DND-41 (cell line): ENCODE data around the gene BLMH.

ENCODE experiments used
- ATAC-seq: fragments of 200-7000 bp; cut with Tn5 transposase; 3 replicates; pipeline ENCODE4 v1.9.1; 2021; ENCODE audit warnings: low read depth; ENCODE audit not compliant: insufficient read depth
- DNase-seq: peaks from one replicate; pipeline ENCODE4 v3.0.0-alpha.2; 2020
- H2AFZ ChIP-seq: 2 replicates; pipeline ENCODE4 v1.6.0; 2012; ENCODE audit warnings: low read depth, low read length
- H3K27ac ChIP-seq: 2 replicates; pipeline ENCODE4 v1.5.1; 2012; ENCODE audit warnings: low read length, inconsistent platforms
- H3K27me3 ChIP-seq: fragments of 200-600 bp; sonication (generic); 2 replicates; pipeline ENCODE4 v1.6.0; 2012; ENCODE audit warnings: low read length, mild to moderate bottlenecking, inconsistent platforms; ENCODE audit not compliant: insufficient read depth, poor library complexity
- H3K36me3 ChIP-seq: 2 replicates; pipeline ENCODE4 v1.5.1; 2012; ENCODE audit warnings: low read length, inconsistent platforms; ENCODE audit not compliant: insufficient read depth
- H3K4me1 ChIP-seq: 2 replicates; pipeline ENCODE4 v1.5.1; 2012; ENCODE audit warnings: mild to moderate bottlenecking, low read length; ENCODE audit not compliant: insufficient read depth
- H3K4me2 ChIP-seq: 2 replicates; pipeline ENCODE4 v1.6.0; 2012; ENCODE audit warnings: mild to moderate bottlenecking, moderate library complexity, low read length, inconsistent platforms; ENCODE audit not compliant: insufficient read depth
- H3K4me3 ChIP-seq, 2 experiments: fragments of 200-600 bp in 1 of 2; shearing (Covaris generic) in 1 of 2; 2 replicates each; pipeline ENCODE4 v1.5.1; 2012 to 2016; ENCODE audit warnings: inconsistent platforms in 2 of 2, low read length in 2 of 2, mild to moderate bottlenecking in 2 of 2, low read depth in 1 of 2, moderate library complexity in 1 of 2
- H3K79me2 ChIP-seq: 2 replicates; pipeline ENCODE4 v1.6.0; 2012; ENCODE audit warnings: low read length, inconsistent platforms; ENCODE audit not compliant: insufficient read depth
- H3K9ac ChIP-seq: 2 replicates; pipeline ENCODE4 v1.6.0; 2012; ENCODE audit warnings: low read depth, mild to moderate bottlenecking, inconsistent platforms, low read length, moderate library complexity
- H3K9me3 ChIP-seq: 2 replicates; pipeline ENCODE4 v1.5.1; 2012; ENCODE audit warnings: low read length, moderate library complexity, mild to moderate bottlenecking, inconsistent platforms; ENCODE audit not compliant: insufficient read depth, severe bottlenecking
- H4K20me1 ChIP-seq: 2 replicates; pipeline ENCODE4 v1.6.0; 2012; ENCODE audit warnings: low read length; ENCODE audit not compliant: insufficient read depth
- CTCF ChIP-seq: IDR thresholded peaks from 2 replicates; pipeline ENCODE4 v1.5.1; 2012; ENCODE audit warnings: borderline replicate concordance, low read length, moderate library complexity, mild to moderate bottlenecking; ENCODE audit not compliant: poor library complexity, severe bottlenecking; ENCODE audit errors: extremely low read depth
- EZH2 ChIP-seq: IDR thresholded peaks from 3 replicates; pipeline ENCODE4 v1.6.1; 2012; ENCODE audit warnings: borderline replicate concordance, low read depth, mild to moderate bottlenecking, moderate library complexity, low read length, inconsistent platforms; ENCODE audit not compliant: severe bottlenecking

The BLMH gene

DNA sequence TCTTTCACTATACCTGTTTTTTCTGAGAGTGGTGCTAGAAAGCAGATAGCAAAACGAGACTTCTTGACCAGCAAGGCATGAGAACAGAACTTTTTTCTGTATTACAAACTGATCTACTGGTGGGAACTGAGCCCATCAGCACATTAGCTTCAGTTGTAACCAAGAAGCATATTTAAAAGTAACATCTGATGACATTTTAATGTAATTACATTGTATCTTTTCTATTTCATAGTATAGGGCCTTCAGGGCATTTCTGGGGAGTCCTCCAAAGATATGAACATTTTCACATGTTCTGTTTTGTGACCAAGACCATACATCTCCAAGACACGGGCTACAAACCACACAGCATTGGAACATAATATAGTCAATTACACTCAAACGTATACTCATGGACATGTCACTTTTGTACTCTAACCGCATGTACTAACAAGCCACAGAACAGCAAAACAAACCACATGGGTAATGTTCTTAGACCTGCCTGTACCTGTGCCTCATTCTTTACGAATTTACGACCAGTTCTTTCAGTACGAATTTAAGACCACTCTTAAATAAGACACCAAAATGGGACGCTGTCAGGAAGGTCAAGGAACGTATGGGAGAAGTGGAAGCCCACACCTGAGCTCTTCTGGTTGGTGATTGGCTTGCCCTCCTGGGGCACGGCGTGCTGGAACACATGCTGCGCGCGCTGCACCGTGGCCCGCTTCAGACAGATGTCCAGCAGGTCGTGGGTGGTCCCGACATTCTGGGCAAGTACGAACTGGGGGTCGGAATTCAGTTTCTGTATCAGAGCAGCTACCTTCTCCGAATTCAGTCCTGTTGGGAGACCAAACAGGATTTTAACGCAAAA, 825 bp downstream of the BLMH start:
- H3K9ac ChIP-seq: peak overlapping the region; percentile 81
- DNase-seq (peak; percentile 34), ATAC-seq (peak; percentile 34)

GRCh38 chr17:30290077-30290476, 1.7 kb downstream of the BLMH start:
- ATAC-seq: no peak
- Histone ChIP-seq H3K9me3 (no peaks in the 10 kb centered on the region), H3K27ac (peak overlapping the region; percentile 62; the same call in 1 of the 2 replicates), H3K27me3 (peaks cover 1% of the 10 kb centered on the region), H4K20me1 (peaks cover 11% of the 10 kb centered on the region; the same call in 1 of the 2 replicates), H3K4me2 (peak overlapping the region; percentile 96), H3K79me2 (peaks cover 27% of the 10 kb centered on the region), H3K36me3 (peaks cover 52% of the 10 kb centered on the region), H3K4me3 (peak overlapping the region; percentile 92 to 97; a peak in 2 of 4 replicates), H3K9ac (peak overlapping the region; percentile 81), H3K4me1 (peaks cover 28% of the 10 kb centered on the region), H2AFZ (no peak overlapping the region)
- no peak for DNase-seq
- TF ChIP-seq CTCF (no peak), EZH2 (no peak)

More for the DNA sequence above, 825 bp downstream of the BLMH start:
- H3K27me3 ChIP-seq: peaks cover 4% of the 10 kb centered on the region
- peaks cover 27% of the 10 kb centered on the region for H3K79me2 ChIP-seq
- no peaks in the 10 kb centered on the region for H3K9me3 ChIP-seq
- H3K4me3 ChIP-seq: peak overlapping the region; percentile 92 to 97
- H3K4me2 ChIP-seq: peak overlapping the region; percentile 96
- TF ChIP-seq CTCF (no peak), EZH2 (no peak)
- peaks cover 11% of the 10 kb centered on the region; the same call in 1 of the 2 replicates for H4K20me1 ChIP-seq
- peaks cover 28% of the 10 kb centered on the region for H3K4me1 ChIP-seq
- H3K36me3 ChIP-seq: peaks cover 43% of the 10 kb centered on the region
- H2AFZ ChIP-seq: peak overlapping the region; percentile 93
- peak overlapping the region; percentile 62 for H3K27ac ChIP-seq

DNA sequence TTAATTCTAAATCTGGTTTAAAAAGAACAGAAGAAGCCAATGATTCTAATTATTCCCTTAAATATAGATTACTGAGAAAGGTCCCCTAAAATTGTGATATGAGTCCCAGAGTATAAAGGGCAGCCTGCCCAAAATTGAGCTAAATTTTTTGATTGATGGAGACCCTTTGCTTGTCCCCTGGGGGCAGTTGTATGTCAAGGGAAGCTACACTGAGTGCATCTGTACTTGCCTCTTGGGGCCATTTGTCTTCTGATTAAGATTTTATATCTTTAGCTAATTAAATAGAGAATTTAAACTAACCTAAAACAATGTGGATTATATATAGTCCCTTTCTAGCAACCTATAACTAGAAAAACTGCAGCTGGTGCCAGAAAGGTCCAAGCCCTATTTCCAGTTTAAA, 12.6 kb downstream of the BLMH start:
- H3K79me2 ChIP-seq: no peaks in the 10 kb centered on the region
- no peak for DNase-seq
- no peak overlapping the region for H3K9ac ChIP-seq
- H3K4me1 ChIP-seq: no peaks in the 10 kb centered on the region
- peaks cover 86% of the 10 kb centered on the region for H3K36me3 ChIP-seq
- no peak overlapping the region for H3K4me2 ChIP-seq
- no peaks in the 10 kb centered on the region for H3K27me3 ChIP-seq
- H4K20me1 ChIP-seq: no peaks in the 10 kb centered on the region; the same call in 1 of the 2 replicates
- ATAC-seq: no peak
- H3K4me3 ChIP-seq: no peak overlapping the region
- no peak overlapping the region for H3K27ac ChIP-seq
- TF ChIP-seq EZH2: no peak
- no peak for TF ChIP-seq CTCF
- H2AFZ ChIP-seq: no peak overlapping the region
- no peaks in the 10 kb centered on the region for H3K9me3 ChIP-seq
